HL-60/S4 treated with phorbol 12-myristate 13-acetate at 8.2 ng/mL for 4 days and 3 days (cell line): Measurements from ENCODE around the gene PCDHGB5.
"Not testable (repeated sequence)": the region's sequence is repeated elsewhere in the genome, so short reads cannot be mapped to it uniquely, and the experiment has no call there.

ENCODE experiments used
- in situ Hi-C: fragments of 300-500 bp; cut with MboI; formaldehyde crosslinking; loops from 2 replicates; pipeline ENCODE4 v1.15.0; 2022; ENCODE audit warnings: low sequenced_read_pairs

PCDHGB5 gene

GRCh38 chr5:141397756-141398551 is at the start of gene PCDHGB5:
TSS of gene PCDHGB5 (plus strand) at chr5:141397947. CDS start at chr5:141398128, 181 bp downstream.
- in situ Hi-C loops: not testable (repeated sequence)

GRCh38 chr5:141349917-141350619 is 47.7 kb upstream of the PCDHGB5 start, which contains the start of gene PCDHGB1:
TSS of gene PCDHGB1 (plus strand) at chr5:141350099. CDS start at chr5:141350261, 162 bp downstream.
- in situ Hi-C loops: no loop called here

- in situ Hi-C loops: no loop called here
These were observed 46.2 kb upstream of the PCDHGB5 start for GRCh38 chr5:141351591-141351990.

GRCh38 chr5:141354900-141355469 is 42.8 kb upstream of the PCDHGB5 start, which contains the start of gene PCDHGA4:
TSS of gene PCDHGA4 (plus strand) at chr5:141355021. CDS start at chr5:141355108, 87 bp downstream.
- in situ Hi-C loops: no loop called here

- in situ Hi-C loops: no loop called here
These were observed 42.1 kb upstream of the PCDHGB5 start for GRCh38 chr5:141355641-141356040.

GRCh38 chr5:141356133-141356532 is 41.6 kb upstream of the PCDHGB5 start:
- in situ Hi-C loops: no loop called here

- in situ Hi-C loops: no loop called here
These were observed 40.8 kb upstream of the PCDHGB5 start for GRCh38 chr5:141356950-141357349.

- in situ Hi-C loops: no loop called here
These were observed 37.8 kb upstream of the PCDHGB5 start, which contains the start of gene PCDHGB2 for GRCh38 chr5:141359790-141360426. TSS of gene PCDHGB2 (plus strand) at chr5:141359994. CDS start at chr5:141360136, 142 bp downstream.

- in situ Hi-C loops: no loop called here
These were observed 37.1 kb upstream of the PCDHGB5 start for GRCh38 chr5:141360685-141361084.

GRCh38 chr5:141362719-141363118 is 35.0 kb upstream of the PCDHGB5 start:
- in situ Hi-C loops: no loop called here

GRCh38 chr5:141363952-141364660 is 33.6 kb upstream of the PCDHGB5 start, which contains the start of gene PCDHGA5:
TSS of gene PCDHGA5 (plus strand) at chr5:141364162. CDS start at chr5:141364331, 169 bp downstream.
- in situ Hi-C loops: no loop called here

GRCh38 chr5:141366016-141366896 is 31.5 kb upstream of the PCDHGB5 start:
- in situ Hi-C loops: no loop called here

- in situ Hi-C loops: no loop called here
These were observed 27.5 kb upstream of the PCDHGB5 start, which contains the start of gene PCDHGB3 for GRCh38 chr5:141369994-141370848. TSS of gene PCDHGB3 (plus strand) at chr5:141370242. CDS start at chr5:141370395, 153 bp downstream.

GRCh38 chr5:141371572-141372475 is 25.9 kb upstream of the PCDHGB5 start:
- in situ Hi-C loops: no loop called here

GRCh38 chr5:141373673-141374317 is 24.0 kb upstream of the PCDHGB5 start, which contains the start of gene PCDHGA6:
TSS of gene PCDHGA6 (plus strand) at chr5:141373891. CDS start at chr5:141374084, 193 bp downstream.
- in situ Hi-C loops: no loop called here

GRCh38 chr5:141374627-141375026 is 23.1 kb upstream of the PCDHGB5 start:
- in situ Hi-C loops: no loop called here
